ENCODE data around the gene PTPRT.

The PTPRT gene

DNA sequence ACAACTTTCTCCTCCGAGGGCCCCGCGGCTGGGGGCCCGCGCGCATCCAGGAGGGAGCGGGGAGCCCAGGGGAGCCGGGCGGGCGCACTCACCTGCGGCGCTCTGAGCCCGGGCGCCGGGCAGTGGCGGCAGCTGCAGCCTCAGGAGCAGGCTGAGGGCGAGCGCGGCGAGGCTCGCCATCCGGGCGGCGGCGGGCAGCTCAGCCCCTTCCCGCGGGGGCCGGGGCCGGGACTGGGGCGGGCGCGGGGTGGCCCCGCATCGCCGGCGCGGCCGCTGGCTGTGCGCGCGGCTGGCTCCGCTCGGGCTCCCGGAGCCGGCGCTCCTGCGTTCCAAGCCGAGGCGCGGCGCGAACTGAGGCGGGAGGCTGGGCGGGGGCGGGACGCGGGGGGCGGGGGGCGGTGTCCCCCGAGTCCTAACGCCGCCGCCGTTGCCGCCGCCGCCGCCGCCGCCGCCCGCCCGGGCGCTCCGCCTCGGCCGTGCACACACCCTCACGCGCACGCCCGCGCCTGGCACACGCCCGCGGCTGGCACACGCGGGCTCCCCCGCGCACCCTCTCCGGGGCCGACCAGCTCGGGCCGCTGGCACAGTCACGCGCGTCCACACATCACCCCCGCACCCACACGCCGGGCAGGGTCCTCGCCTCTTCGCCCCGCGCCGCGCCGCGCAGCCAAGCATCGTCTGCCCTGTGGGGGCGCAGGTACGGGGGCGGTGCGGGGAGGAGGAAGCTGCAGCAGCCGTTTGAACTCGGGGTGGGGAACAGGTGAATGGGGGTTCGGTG, at the start of gene PTPRT:
PTPRT (minus strand) TSS at position 353 of the 778 bp plus-strand sequence; CDS start at position 180, 173 bp downstream.
- no peak for DNase-seq

DNA sequence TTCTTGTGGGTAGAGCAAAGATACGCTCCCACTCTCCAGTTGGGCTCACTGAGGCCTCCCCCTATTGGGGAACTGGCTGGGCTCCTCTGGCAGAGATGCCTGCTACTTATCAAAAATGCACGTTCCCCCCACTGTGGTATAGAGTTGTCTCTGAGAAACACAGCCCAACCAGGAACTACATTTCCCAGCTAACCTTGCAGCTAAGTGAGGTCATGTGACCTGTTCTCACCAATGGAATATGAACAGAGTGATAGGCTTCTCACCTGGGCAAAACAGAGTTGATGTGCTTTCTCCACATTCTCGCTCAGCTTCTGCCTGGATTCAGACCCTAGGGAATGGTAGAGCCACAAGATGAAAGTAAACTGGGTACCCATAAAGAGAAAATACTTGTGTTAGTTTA, 49.1 kb upstream of the PTPRT start:
- no peak for DNase-seq

DNA sequence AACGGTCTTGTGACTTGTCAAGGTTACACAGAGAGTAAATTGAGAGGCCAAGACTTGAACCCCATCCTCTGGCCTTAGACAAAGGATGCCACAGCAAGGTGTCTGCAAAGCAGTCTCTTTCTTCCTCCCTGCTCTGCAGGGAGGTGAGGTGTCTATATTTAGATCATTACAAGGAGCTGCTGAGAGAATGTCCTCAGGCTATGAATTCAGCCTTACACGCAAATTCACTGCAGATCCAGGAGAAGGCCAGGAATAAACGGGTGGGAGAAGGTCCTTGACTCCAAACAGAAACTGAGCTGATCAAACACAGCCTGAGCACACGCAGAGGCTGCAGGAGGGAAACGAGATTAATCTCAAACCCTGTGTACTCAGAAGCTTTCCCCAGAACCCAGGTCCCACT, 48.6 kb upstream of the PTPRT start:
- DNase-seq = no peak

DNA sequence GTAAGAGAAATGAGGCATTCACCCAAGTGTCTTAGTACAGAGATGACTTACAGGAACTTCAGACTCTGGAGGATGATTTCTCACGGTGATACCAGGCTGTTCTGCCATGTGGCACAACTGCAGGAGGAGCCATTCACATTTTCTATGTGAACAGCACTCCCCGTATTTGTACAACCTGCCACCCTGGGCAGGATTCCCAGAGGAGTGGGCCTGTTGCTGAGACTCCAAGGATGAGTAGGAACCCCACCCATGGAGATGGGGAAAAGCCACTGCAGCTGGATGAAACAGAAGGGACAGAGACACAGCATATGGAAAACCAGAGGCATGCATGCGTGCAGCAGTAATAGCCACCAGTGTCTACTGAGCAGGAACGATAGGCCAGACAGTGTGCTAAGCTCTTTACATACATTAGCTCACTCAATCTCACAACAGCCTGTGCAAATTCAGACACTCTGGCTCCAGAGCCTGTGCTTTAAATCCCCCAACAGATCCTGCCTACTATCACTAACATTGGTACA, 48.0 kb upstream of the PTPRT start:
- no peak for DNase-seq

DNA sequence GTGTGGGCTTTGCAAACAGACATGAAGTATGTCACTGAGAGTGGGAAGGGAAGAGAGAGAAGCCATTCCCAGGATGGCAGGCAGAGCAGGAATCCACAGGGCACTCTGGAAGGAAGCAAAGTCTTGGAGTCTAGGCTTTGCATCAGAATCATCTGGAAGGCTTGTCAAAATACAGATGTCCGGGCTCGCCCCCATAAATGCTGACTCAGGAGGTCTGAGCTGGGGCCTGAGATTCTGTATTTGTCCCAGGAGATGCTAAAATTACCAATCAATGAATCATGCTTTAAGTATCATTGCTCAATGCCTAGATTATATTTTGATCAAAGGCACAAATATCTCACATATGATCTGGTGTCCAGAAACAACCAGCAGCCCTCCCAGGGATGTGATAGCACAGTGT, 46.3 kb upstream of the PTPRT start:
- no peak for DNase-seq

DNA sequence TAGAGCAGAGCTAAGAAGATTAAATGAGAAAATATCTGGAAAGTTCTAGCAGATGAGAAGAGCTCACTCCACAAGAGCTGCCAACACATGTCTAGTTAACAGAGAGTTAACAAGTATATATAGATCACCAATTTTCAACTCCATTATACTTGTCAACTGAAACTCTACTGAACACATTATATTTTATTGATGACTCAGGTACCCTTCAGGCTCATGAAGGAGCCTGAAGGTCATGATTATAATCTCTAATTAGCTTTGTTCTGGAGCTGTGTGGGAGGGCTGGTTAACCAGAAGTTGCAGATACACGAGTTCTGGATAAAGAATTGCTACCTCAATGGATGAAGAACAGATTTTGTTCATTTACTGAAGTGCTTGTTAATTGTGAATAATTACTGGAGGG, 42.1 kb upstream of the PTPRT start:
- no peak for DNase-seq

DNA sequence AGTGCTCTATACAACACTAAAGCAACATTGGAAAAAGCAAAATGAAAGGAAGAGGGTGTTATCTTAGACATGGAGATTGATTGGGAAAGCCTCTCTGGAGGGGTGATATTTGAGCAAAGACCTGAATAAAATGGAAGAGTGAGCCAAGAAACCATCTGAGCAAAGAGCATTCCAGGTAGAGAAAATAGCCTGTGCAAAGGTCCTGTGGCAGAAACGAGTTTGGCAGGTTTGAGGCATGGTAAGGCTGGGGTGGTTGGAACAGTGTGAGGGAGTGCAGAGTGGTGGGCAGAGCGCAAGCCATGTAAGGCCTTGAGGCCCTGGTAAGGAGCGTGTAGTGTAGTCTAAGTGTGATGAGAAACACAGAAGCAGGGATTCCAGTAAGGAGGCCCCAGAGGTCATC, 40.0 kb upstream of the PTPRT start:
- no peak for DNase-seq

DNA sequence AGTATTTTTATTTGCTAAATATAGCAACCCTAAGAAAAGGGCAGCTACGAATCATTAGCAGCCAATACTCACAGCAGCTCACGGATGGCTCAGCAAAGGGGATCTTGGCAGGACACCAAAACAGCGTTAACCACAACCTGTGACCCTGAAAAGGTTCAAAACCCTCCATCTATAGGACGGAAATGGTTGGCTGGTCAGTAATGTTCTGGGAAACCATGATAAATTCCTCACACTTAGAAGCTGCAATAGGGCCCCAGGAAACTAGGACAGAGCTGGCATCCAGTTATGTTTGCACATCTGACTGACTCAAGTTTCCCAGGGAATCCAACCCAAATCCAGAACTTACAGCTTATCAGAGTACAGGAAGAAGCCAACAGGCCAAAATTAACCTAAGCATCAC, 30.9 kb upstream of the PTPRT start:
- no peak for DNase-seq

DNA sequence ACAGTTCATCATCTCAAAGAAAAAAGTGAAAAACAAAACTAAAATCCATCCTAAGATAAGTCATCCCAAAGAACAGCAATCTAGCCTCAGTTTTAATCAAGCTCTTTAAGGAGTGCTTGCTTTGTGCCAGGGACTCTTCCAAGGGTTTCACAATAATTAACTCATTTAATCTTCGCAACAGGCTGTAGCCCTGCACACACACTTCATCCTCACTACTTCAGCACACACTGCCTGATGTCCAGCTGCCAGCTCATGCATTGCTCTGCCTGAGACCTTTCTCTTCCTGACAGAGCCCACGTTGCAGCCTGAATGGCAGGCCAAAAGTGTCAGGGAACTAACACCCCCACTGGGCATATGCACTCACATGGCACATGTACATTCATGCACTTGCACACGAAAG, 21.2 kb upstream of the PTPRT start:
- DNase-seq = no peak

DNA sequence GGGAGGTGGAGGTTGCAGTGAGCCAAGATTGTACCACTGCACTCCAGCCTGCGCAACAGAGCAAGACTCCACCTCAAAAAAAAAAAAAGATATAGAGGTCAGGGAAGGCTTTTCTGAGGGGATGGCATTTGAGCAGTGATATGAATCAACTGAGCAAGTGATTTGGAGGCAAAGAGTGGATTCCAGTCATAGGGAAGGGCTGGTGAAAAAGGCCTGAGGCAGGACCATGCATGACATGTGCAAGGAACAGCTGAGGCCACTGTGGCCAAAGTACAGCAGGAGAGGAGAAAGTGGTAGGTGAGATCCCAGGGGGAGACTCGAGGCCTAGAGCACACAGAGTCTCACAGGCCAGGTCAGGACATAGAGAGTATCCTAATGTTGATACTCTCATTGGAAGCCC, 20.1 kb upstream of the PTPRT start:
- DNase-seq = no peak

DNA sequence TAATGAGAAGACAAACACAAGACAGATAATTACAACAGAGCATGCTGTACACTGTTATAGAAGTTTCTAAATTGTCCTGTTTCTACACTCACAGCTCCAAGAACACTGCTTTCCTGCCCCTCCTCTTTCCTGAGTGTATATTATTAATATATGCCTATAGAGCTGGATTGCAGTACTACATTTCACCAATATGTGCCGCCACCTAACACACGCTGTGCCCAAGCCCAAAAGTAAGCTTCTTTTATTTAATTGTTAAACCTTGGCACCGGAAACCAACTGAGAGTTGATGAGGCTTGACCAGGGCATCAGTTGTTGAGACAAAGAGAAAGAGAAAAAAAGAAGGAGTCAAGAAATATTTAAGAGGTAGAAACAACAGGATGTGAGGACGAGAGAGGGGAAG, 16.0 kb upstream of the PTPRT start:
- DNase-seq = no peak

DNA sequence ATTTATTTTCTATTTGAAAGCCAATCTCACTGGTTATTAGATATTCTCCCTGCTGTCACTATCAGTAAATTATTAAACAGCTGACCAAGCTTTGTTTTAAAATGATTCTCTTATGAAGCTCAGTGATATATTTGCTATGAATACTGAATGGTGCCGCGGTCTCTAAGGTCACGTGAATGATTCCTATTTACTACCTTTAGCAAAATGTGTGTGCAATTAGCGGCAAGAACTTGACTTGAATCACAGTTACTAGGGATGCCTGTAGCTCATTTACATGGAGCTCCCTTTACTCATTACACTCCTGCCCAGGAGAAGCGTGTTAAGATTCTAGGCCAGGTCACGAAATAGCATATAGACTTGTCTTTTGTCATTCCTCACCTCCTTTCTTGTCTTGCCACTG, 12.4 kb upstream of the PTPRT start:
- no peak for DNase-seq

DNA sequence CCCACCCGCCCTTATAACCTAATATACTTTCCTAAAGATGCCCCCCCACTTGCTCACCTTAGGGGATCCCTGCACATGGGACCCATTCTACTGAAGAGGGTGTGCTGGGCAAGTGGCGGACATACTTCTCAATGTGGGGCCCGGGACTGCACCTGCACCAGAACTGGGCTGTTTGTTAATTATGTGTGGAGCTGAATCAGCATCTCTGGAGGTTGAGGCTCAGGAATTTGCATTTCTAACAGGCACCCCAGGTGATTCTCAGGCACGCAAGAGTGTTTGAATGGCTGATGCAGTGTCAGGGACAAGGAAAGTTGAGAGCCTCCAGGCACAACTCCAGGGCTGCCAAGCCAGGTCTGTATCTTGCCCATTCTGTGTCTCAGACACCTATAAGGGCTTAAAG, 8.9 kb upstream of the PTPRT start:
- DNase-seq = no peak

DNA sequence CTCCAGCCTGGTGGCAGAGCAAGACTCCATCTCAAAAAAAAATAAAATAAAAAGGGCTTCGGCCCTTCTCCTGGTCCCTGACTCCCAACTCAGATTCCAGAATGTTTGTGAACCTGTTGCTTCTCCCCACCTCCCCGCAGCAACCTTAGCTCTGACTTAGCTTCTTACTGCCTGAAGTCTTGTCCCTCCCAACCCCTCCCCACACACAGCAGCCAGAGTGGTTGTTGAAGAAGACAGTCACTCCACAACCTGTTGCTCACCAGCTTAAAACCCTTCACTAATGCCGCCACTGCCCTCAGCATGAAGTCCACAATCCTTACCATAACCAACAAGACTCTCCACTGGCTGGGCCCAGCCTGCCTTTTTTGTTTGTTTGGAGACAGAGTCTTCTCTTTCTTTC, 6.5 kb upstream of the PTPRT start:
- DNase-seq = no peak

DNA sequence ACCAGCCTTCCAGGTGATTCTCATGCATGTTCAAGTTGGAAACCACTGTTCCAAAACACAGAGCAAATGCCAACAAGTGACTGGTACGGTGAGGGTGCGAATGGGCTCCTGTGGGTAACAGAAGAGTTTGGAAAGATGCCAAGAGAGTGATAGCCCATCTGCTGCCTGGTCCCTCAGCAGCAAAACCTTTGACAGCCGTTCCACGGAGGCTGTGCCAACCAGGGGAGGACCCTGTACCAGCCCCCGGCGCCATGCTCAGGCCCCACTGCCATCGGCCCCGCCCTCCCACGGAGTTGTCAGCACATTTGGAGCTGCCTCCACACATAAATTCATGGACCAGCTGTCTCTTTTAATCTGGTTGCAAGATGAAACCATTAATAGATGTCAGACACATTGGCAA, 4.4 kb upstream of the PTPRT start:
- DNase-seq = no peak

DNA sequence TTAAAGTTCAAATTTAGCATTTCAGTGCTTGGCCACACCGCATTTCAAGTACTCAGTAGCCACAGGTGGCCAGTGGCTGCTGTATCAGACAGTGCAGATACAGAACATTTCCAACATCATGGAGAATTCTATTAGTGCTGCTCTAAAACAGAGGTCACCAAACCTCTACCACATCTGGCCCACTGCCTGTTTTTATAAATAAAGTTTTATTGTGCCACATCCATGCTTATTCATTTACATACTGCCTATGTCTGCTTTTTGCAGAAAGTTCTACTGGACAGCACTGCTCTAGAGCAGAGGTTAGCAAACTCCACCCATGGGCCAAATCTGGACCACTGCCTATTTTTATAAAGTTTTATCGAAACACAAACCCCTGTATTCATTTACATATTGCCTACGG, 3.7 kb upstream of the PTPRT start:
- DNase-seq = no peak

DNA sequence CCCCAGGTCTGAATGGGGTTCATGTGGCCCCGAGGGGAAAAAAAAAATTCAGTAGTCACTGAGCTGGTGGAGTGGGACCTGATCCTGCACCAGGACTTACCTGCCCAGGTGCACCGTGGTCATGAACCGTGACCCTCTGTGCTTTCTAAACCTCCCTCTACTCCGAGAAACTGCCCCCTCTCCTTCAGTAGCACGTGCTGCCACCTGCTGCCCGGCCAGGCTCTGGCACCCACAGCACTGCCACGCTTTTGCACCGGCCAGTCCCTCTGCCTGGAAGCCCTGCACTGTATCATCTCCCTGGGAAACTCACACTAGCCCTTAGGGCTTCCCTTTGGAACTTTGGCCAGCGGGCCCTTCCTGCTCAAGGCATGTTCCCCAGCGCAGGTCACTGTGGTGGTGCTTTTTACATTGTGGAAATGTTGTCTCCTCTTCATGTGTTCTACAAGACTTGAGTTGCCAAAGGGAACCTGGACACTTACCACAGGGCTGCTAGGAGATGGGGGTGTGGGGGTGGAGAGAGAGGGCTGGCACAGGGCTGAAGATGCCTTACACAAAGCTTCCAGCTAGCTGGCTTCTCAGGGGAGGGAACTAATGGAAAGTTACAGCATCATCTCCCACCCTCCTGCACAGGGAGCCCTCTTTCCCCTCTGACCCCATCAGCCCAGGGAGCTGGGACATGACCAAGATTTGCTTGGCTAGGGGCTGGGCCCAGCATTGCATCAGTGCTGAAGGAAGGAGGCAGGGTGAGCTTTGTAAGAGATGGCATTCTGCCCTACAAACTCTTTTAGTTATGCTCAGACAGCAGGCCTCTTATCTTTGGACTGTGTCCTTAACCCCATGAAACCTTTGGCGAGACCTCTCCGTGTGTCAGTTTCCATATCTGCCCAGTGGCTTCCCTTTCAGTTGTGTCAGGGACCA, 2.5 kb upstream of the PTPRT start:
- DNase-seq = peak; percentile 79

DNA sequence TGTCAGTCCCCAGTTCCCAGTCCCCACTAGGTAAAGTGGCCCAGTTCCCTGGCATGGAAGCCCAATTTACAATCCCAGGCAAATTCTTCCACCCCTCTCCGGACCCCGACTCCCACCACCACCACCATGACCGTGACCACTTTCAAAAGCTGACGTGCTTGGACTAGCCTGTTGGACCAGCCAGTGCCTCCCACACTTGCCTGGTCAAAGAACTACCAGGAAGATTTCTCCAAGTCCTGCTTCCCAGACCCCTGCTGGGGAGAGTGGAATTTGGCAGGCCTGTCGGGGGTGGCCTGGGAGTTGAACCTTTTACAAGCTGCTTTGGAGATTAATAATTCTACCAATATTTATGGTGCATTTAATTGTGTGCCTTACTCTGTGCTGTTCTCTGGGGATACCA, 1.4 kb upstream of the PTPRT start:
- no peak for DNase-seq

DNA sequence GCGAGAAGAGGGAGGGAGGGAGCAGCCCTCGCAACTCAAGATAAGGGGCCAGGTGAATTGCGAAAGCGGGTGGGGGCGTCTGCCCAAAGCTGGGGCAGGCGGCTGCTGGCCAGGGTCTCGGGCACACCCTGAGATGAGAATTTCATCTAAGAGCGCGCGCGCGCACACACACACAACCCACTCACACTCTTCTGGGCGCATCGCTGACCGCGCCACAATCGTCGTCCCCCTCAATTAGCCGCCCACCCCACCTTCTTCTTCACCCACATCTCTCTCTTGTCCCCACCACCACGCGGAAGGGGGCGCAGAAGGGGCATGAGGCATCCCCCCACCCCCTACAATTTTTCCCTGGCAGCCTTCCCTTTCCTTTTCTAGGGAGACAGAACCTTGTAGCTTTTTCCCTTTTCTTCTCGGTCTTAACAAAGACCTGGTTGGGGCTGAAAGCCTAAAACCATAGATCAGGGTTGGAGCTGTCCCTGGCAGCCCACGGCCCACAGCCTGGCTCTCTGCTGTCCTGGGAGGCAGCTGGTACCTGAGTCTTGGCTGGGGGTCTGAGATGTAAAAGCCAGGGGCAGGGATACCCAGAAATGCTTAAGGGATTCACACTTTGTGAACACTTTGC, 737 bp upstream of the PTPRT start:
- no peak for DNase-seq

DNA sequence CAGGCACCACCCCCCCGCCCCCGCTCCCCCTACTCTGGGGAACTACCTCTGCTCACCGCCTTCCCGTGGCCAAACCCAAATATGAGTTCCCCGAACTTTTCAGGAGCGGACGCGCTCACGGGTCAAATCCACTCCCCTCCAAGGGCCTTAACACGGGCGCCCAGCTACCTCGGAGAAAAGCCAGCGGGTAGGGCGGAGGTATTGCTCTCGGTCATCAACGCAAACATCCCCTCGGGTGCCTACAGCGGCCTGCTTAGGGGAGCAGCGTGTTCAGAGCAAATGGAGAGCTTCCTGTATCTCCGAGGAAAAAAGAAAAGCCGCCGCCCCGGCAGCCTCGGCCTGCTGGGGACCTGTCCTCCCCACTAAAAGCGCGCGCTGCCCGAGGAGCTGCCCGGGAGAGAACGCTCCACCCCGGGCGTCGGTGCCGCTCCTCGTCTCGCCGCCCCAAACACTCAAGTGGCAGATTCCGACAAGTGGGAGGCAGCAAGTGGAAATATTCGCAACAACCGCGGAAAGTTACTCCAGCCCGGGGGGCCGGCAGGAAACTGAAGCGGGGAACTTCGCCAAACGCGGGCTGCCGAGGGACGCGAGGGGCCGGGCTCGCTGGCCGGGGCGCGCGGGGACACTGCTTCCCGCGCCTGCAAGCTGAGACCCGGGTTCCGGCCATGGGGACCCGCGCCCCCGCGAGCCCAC, 699 bp downstream of the PTPRT start:
- no peak for DNase-seq

DNA sequence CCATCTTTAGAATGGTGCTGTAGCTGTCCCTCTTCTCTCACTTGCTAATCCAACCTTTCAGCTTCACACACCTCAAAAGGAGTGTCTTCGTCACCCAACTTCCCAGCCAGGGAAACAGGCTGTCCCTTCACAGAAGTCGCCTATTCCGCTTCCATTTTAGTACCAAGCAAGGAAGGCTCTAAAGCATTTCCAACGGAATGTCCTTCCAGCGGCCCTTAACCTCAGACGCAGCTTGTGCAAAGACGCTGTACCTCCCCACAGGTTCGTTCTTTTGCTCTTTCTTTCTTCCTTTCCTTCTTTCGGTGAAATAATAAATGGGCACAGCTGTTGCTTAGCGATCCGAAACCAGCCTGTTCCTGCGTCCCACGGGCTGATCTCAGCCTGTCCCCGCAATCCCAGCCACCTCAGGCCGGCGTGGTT, 1.5 kb downstream of the PTPRT start:
- no peak for DNase-seq

DNA sequence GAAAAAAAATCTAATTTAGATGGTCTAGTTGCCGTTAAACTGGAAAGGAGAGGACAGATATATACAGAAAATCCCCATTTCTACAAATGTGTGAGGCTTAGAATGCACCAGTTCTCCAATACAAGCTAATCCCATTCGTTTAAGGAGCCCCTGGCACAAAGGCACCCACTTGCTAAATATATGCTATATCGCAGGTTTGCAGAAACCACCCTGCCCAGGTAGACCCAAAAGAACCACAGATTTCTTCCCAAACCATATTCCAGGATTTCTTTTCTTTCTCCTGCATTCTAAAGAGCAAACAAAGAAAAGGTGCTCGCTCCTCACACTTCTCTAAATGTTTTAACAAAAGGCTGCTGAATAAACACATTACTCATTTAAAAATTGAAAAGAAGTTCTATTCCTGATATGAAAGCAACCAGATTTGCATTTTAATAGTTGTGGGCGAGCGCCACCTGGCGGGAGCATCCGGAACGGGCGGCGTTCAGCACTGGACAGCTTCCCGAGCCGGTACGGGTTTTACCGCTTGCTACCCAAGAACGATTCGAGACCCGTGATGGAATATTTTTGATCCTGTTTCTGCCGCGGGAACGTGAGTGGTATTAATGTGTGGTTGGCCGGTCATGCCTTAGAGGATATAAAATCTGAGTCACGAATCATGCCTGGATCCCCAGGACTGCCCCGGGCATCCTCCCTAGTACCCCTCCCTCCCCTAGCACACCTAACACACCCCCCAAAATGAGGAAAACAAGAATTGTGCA, 2.1 kb downstream of the PTPRT start:
- DNase-seq = peak; percentile 84

All from islet precursor cell (in vitro differentiated cells).